Measurements from ENCODE around the gene C3. TPM values are rescaled to one million over a fixed set of nuclear protein-coding genes. Genes with fewer than 3 reads are reported as not detected.
A peak's percentile ranks its signal among the peaks of the same experiment; 100 is the strongest.
"Not testable (repeated sequence)": the region's sequence is repeated elsewhere in the genome, so short reads cannot be mapped to it uniquely, and the experiment has no call there.

Gene C3
- total and polyA plus RNA-seq, 8 donors = 67.7 to 3,753 (median 596) TPM

- no peak overlapping the region for H3K4me3 ChIP-seq
- H3K36me3 ChIP-seq = no peaks in the 10 kb centered on the region
- H3K9me3 ChIP-seq = no peaks in the 10 kb centered on the region
- no peaks in the 10 kb centered on the region for H3K4me1 ChIP-seq
- no peak for DNase-seq
- FAIRE-seq = no peak
- no peaks in the 10 kb centered on the region for H3K27me3 ChIP-seq
- no peak overlapping the region for H3K27ac ChIP-seq
- TF ChIP-seq CTCF (IDR thresholded peaks at IDR 0.05) = no peak
- ATAC-seq = no peak
- 68 to 78% methylated on average over 9 of the region's 9 CpGs for WGBS, 2 donors
- intact Hi-C loops (cut with DNase I) = no loop called here
Measured at GRCh38 chr19:6648141-6648715, 72.2 kb downstream of the C3 start.

GRCh38 chr19:6644796-6645195, 75.7 kb downstream of the C3 start:
- no peaks in the 10 kb centered on the region for H3K4me1 ChIP-seq
- TF ChIP-seq CTCF (IDR thresholded peaks at IDR 0.05) = no peak
- no peak overlapping the region for H3K27ac ChIP-seq
- no peaks in the 10 kb centered on the region for H3K27me3 ChIP-seq
- no peak for FAIRE-seq
- no peak overlapping the region for H3K4me3 ChIP-seq
- H3K9me3 ChIP-seq = no peaks in the 10 kb centered on the region
- no peak for DNase-seq
- H3K36me3 ChIP-seq = no peaks in the 10 kb centered on the region
- ATAC-seq = no peak
- intact Hi-C loops (cut with DNase I) = no loop called here
- 78 to 85% methylated on average over 5 of the region's 5 CpGs for WGBS, 2 donors

GRCh38 chr19:6640333-6640732, 80.1 kb downstream of the C3 start:
- FAIRE-seq; H3K36me3 ChIP-seq; H3K4me3 ChIP-seq; intact Hi-C loops (cut with DNase I); ATAC-seq; DNase-seq; H3K27ac ChIP-seq; H3K27me3 ChIP-seq; H3K4me1 ChIP-seq; H3K9me3 ChIP-seq: not testable (repeated sequence)
- WGBS, 2 donors = 67 to 86% methylated on average over 9 of the region's 9 CpGs

DNA sequence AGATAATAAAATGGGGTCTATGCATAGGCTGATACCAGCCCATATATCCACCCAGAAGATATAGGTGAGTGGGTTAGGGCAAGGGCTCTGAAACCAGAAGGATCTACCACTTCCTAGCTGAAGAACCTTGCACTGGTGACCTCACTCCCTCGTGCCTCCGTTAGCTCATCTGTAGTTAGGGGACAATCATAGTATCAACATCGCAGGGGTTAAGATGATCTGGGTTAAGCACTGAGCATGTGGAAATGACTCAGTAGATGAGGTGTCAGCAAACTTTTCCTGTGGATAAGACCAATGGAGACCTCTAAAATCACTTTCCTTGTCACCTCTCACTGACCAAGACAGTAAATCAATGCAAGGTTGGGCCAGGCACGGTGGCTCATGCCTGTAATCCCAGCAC, 81.0 kb downstream of the C3 start:
- Histone ChIP-seq H3K9me3 (no peaks in the 10 kb centered on the region), H3K27ac (no peak overlapping the region), H3K4me3 (no peak overlapping the region), H3K36me3 (no peaks in the 10 kb centered on the region), H3K27me3 (no peaks in the 10 kb centered on the region), H3K4me1 (no peaks in the 10 kb centered on the region)
- no peak for TF ChIP-seq CTCF (IDR thresholded peaks at IDR 0.05)
- no peak for DNase-seq
- FAIRE-seq = no peak
- no peak for ATAC-seq
- intact Hi-C loops (cut with DNase I) = no loop called here
- 53 to 66% methylated on average over 4 of the region's 4 CpGs for WGBS, 2 donors

DNA sequence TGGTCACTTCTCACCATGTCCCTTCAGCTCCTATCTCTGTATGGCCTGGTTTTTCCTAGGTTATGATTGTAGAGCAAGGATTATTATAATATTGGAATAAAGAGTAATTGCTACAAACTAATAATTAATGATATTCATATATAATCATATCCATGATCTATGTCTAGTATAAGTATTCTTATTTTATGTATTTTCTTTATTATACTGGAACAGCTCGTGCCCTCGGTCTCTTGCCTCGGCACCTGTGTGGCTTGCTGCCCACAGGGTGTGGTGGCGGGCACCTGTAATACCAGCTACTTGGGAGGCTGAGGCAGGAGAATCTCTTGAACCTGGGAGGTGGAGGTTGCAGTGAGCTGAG, 87.0 kb downstream of the C3 start:
- H3K27ac ChIP-seq, ATAC-seq, H3K27me3 ChIP-seq, H3K36me3 ChIP-seq, H3K9me3 ChIP-seq, FAIRE-seq, DNase-seq, H3K4me3 ChIP-seq, H3K4me1 ChIP-seq: not testable (repeated sequence)
- 61 to 77% methylated on average over 4 of the region's 4 CpGs for WGBS, 2 donors
- intact Hi-C loops (cut with DNase I) = loop anchor here in 1 of 3 donors (5.0 kb wide), 2 partner anchors 116 to 229 kb away; no protein-coding TSS in a partner anchor

DNA sequence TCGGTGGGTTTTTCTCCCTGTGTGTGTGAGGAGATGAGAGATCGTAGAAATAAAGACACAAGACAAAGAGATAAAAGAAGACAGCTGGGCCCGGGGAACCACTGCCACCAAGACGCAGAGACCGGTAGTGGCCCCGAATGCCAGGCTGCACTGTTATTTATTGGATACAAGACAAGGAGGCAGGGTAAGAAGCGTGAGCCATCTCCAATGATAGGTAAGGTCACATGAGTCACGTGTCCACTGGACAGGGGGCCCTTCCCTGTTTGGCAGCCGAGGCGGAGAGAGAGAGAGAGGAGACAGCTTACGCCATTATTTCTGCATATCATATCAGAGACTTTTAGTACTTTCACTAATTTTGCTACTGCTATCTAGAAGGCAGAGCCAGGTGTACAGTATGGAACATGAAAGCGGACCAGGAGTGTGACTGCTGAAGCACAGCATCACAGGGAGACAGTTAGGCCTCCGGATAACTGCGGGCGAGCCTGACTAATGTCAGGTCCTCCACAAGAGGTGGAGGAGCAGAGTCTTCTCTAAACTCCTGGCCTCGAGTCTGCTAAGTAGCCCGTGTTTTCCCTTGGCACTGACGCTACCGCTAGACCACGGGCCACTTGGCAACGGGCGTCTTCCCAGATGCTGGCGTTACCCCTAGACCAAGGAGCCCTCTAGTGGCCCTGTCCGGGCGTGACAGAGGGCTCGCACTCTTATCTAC, 87.5 kb downstream of the C3 start:
- not testable (repeated sequence) for H3K9me3 ChIP-seq, H3K36me3 ChIP-seq, FAIRE-seq, H3K27me3 ChIP-seq, H3K4me1 ChIP-seq, H3K27ac ChIP-seq, H3K4me3 ChIP-seq
- DNase-seq (peak; percentile 54 to 87 (median 73)), ATAC-seq (peak; percentile 63 to 85 (median 70))
- intact Hi-C loops (cut with DNase I) = loop anchor here in 1 of 3 donors (5.0 kb wide), 2 partner anchors 116 to 229 kb away; no protein-coding TSS in a partner anchor
- WGBS, 2 donors = 43 to 49% methylated on average over 26 of the region's 26 CpGs
- peak; percentile 29 to 71 (median 62) for TF ChIP-seq CTCF (IDR thresholded peaks at IDR 0.05)

Data from pancreas (tissue), 10 donors.